Fibroblast of lung (primary cell): ENCODE measurements around the gene KNDC1. TPM values are rescaled to one million over a fixed set of nuclear protein-coding genes. Genes with fewer than 3 reads are reported as not detected.
A peak's percentile ranks its signal among the peaks of the same experiment; 100 is the strongest.

Experiments used
- DNase-seq, 2 donors: peaks; one replicate each; pipeline versions ENCODE4 v3.0.0 to v3.0.0-alpha.2; 2010; ENCODE audit warnings: low read depth in 2 of 2
- H2AFZ ChIP-seq: 2 replicates; pipeline ENCODE4 v1.5.1; 2012; ENCODE audit warnings: low read length, control low read depth, inconsistent platforms
- H3K27ac ChIP-seq: 2 replicates; pipeline ENCODE4 v1.5.1; 2011; ENCODE audit warnings: low read length, control low read depth; ENCODE audit not compliant: insufficient read depth
- H3K27me3 ChIP-seq: 2 replicates; pipeline ENCODE4 v1.5.1; 2011; ENCODE audit warnings: mild to moderate bottlenecking, low read length; ENCODE audit not compliant: control insufficient read depth, insufficient read depth
- H3K36me3 ChIP-seq: 2 replicates; pipeline ENCODE4 v1.5.1; 2011; ENCODE audit warnings: low read length; ENCODE audit not compliant: control insufficient read depth, insufficient read depth
- H3K4me1 ChIP-seq: 2 replicates; pipeline ENCODE4 v1.5.1; 2011; ENCODE audit warnings: low read length; ENCODE audit not compliant: control insufficient read depth, insufficient read depth; ENCODE audit errors: extremely low read depth
- H3K4me2 ChIP-seq: 2 replicates; pipeline ENCODE4 v1.5.1; 2011; ENCODE audit warnings: low read length, control low read depth; ENCODE audit not compliant: insufficient read depth; ENCODE audit errors: extremely low read depth
- H3K4me3 ChIP-seq, 4 experiments: fragments of 200-600 bp in 1 of 4; sonication (generic) in 1 of 4; replicated peaks in 1 of 4; 2 replicates each; pipeline ENCODE4 v1.5.1; 2011 to 2016; ENCODE audit warnings: low read length in 4 of 4, low read depth in 3 of 4, mild to moderate bottlenecking in 3 of 4, control low read depth in 2 of 4, inconsistent platforms in 1 of 4, mixed read lengths in 1 of 4; ENCODE audit not compliant: insufficient read depth in 1 of 4; ENCODE audit errors: control extremely low read depth in 1 of 4
- H3K79me2 ChIP-seq: 2 replicates; pipeline ENCODE4 v1.5.1; 2012; ENCODE audit warnings: mild to moderate bottlenecking, low read length, inconsistent platforms; ENCODE audit not compliant: control insufficient read depth, insufficient read depth
- H3K9ac ChIP-seq: 2 replicates; pipeline ENCODE4 v1.5.1; 2011; ENCODE audit warnings: mild to moderate bottlenecking, low read length, control low read depth; ENCODE audit not compliant: insufficient read depth
- H3K9me3 ChIP-seq: 2 replicates; pipeline ENCODE4 v1.5.1; 2012; ENCODE audit warnings: low read depth, low read length; ENCODE audit not compliant: control insufficient read depth, insufficient read depth
- H4K20me1 ChIP-seq: 2 replicates; pipeline ENCODE4 v1.5.1; 2011; ENCODE audit warnings: low read length; ENCODE audit not compliant: control insufficient read depth, insufficient read depth; ENCODE audit errors: extremely low read depth
- CTCF ChIP-seq, 2 donors: IDR thresholded peaks in 1 of 2; conservative IDR thresholded peaks in 1 of 2; 1 replicate in 1 of 2; 2 replicates in 1 of 2; pipeline ENCODE4 v1.5.1; 2011 to 2012; ENCODE audit warnings: low read length in 2 of 2, control low read depth in 1 of 2, inconsistent platforms in 1 of 2, low read depth in 1 of 2, mild to moderate bottlenecking in 1 of 2
- EZH2 ChIP-seq: IDR thresholded peaks from 2 replicates; pipeline ENCODE4 v1.5.1; 2012; ENCODE audit warnings: low read length, control low read depth, mild to moderate bottlenecking; ENCODE audit errors: missing control alignments
- polyA plus RNA-seq, 2 donors: library from polyadenylated mRNA; depleted of rRNA in 1 of 2; stranded (reverse) in 1 of 2; unstranded in 1 of 2; fragments of >200 nt; gene quantifications; 2 replicates each; pipeline ENCODE4 v1.2.1, GENCODE V29; 2011 to 2012; ENCODE audit warnings: missing spikeins in 1 of 2
- total RNA-seq: library from RNA; depleted of rRNA; stranded (reverse); fragments of >200 nt; gene quantifications from 2 replicates; pipeline ENCODE4 v1.2.1, GENCODE V29; 2014

Gene KNDC1
- total and polyA plus RNA-seq, 2 donors (not counting 1 experiment from before 2014, with no cell fraction given) = 0.20 to 0.50 TPM

GRCh38 chr10:133249975-133250754 is 90.1 kb downstream of the KNDC1 start:
- no peak overlapping the region for H3K4me3 ChIP-seq
- no peak overlapping the region for H3K4me2 ChIP-seq
- H3K27ac ChIP-seq = no peak overlapping the region
- no peaks in the 10 kb centered on the region for H3K27me3 ChIP-seq
- no peaks in the 10 kb centered on the region for H4K20me1 ChIP-seq
- no peaks in the 10 kb centered on the region for H3K36me3 ChIP-seq
- no peaks in the 10 kb centered on the region for H3K4me1 ChIP-seq
- peak in 1 of 2 donors; percentile 44 for DNase-seq
- H3K9ac ChIP-seq = no peak overlapping the region
- H3K79me2 ChIP-seq = no peaks in the 10 kb centered on the region
- no peaks in the 10 kb centered on the region for H3K9me3 ChIP-seq
- H2AFZ ChIP-seq = no peak overlapping the region
- TF ChIP-seq CTCF (conservative IDR thresholded peaks at IDR 0.05 in 1 of 2, IDR thresholded peaks at IDR 0.05 in 1 of 2; ENCODE audit: low read depth in 1 of 2, low read length in 2 of 2) (no peak), EZH2 (no peak)

DNA sequence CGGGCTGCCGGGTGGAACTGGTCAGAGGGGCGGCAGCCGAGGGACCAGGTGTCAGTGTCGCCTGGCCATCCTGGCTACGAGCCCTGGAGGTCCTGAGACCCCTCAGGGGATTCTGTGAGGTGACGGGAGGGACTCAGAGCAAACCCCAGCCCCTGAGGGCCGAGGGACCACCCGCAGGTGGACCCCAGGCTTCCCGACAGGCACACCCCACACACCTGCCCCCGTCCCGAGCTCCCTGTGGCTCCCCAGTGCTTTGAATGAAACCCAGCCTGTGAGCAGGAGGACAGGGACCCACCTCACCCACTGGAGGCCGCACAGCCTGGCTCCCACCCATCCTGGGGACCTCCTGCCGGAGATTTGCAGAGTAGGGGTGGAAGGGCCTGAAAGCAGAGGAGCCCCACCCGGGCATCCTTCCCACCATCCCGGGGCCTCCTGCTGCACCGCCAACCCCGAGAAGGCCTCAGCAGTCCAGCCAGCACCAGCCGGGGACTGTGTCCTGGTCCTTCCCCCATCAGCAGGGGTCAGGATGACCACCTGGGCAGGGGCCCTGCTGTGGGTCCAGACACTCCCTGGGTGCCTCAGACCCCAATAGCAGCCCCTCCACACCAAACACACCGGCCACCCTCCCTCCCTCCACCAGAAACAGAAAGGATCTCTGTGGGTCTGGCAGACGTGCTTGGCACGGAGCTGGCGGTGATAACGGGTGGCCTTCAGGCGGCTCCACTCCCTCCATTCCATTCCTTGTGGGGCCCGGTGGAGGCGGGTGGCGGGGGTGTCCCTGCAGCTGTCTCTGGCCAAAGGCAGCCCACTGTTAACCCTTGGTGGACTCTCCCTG is 91.6 kb downstream of the KNDC1 start:
- no peak overlapping the region for H2AFZ ChIP-seq
- no peak for DNase-seq
- H3K4me2 ChIP-seq = no peak overlapping the region
- no peaks in the 10 kb centered on the region for H3K4me1 ChIP-seq
- no peaks in the 10 kb centered on the region for H3K9me3 ChIP-seq
- H3K79me2 ChIP-seq = no peaks in the 10 kb centered on the region
- no peak overlapping the region for H3K4me3 ChIP-seq
- no peak overlapping the region for H3K27ac ChIP-seq
- TF ChIP-seq CTCF (conservative IDR thresholded peaks at IDR 0.05 in 1 of 2, IDR thresholded peaks at IDR 0.05 in 1 of 2; ENCODE audit: low read depth in 1 of 2, low read length in 2 of 2) (no peak), EZH2 (no peak)
- no peak overlapping the region for H3K9ac ChIP-seq
- H4K20me1 ChIP-seq = no peaks in the 10 kb centered on the region
- no peaks in the 10 kb centered on the region for H3K36me3 ChIP-seq
- no peaks in the 10 kb centered on the region for H3K27me3 ChIP-seq

DNA sequence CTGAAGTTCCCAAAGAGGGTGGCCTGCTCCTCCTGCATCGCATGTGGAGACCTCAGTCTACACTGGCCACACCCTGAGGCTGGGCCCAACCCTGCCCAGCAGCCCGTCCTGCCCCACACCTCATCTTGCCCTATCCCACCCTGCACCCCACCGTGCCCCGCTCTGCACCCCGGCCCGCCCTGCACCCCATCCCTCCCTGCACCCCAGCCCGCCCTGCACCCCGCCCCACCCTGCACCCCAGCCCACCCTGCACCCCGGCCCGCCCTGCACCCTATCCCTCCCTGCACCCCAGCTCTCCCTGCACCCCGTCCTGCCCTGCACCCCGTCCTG is 92.2 kb downstream of the KNDC1 start:
- no peak for TF ChIP-seq CTCF (conservative IDR thresholded peaks at IDR 0.05 in 1 of 2, IDR thresholded peaks at IDR 0.05 in 1 of 2; ENCODE audit: low read depth in 1 of 2, low read length in 2 of 2)
- TF ChIP-seq EZH2 = no peak
- DNase-seq = no peak
- no peaks in the 10 kb centered on the region for H3K27me3 ChIP-seq
- no peaks in the 10 kb centered on the region for H3K36me3 ChIP-seq
- no peak overlapping the region for H3K4me3 ChIP-seq
- no peaks in the 10 kb centered on the region for H4K20me1 ChIP-seq
- H3K9me3 ChIP-seq = no peaks in the 10 kb centered on the region
- H3K4me1 ChIP-seq = no peaks in the 10 kb centered on the region
- no peak overlapping the region for H3K4me2 ChIP-seq
- H3K79me2 ChIP-seq = no peaks in the 10 kb centered on the region
- no peak overlapping the region for H2AFZ ChIP-seq
- no peak overlapping the region for H3K27ac ChIP-seq
- no peak overlapping the region for H3K9ac ChIP-seq
